Peyer's patch (tissue), 4 donors: ENCODE data around the gene B9D1. TPM values are rescaled to one million over a fixed set of nuclear protein-coding genes. Genes with fewer than 3 reads are reported as not detected.

Source experiments
- DNase-seq, 3 donors: peaks; one replicate each; pipeline ENCODE4 v3.0.0-alpha.2; 2017 to 2019
- H3K27ac ChIP-seq, 4 donors: fragments of 200-600 bp; sonication (generic); one replicate each; pipeline ENCODE4 v1.5.1; 2016 to 2019
- H3K27me3 ChIP-seq, 2 donors: fragments of 200-600 bp; sonication (generic); one replicate each; pipeline ENCODE4 v1.5.1; 2019
- H3K36me3 ChIP-seq, 3 donors: fragments of 200-600 bp; sonication (generic); one replicate each; pipeline ENCODE4 v1.5.1; 2016 to 2019
- H3K4me1 ChIP-seq, 4 donors: fragments of 200-600 bp; sonication (generic); one replicate each; pipeline ENCODE4 v1.5.1; 2016 to 2019
- H3K4me3 ChIP-seq, 4 donors: fragments of 200-600 bp; sonication (generic); 1 replicate in 3 of 4; 2 replicates in 1 of 4; pipeline ENCODE4 v1.5.1; 2016 to 2019; ENCODE audit warnings: mild to moderate bottlenecking in 1 of 4
- H3K9me3 ChIP-seq, 4 donors: fragments of 200-600 bp; sonication (generic); one replicate each; pipeline ENCODE4 v1.5.1; 2016 to 2019; ENCODE audit warnings: mild to moderate bottlenecking in 1 of 4
- CTCF ChIP-seq, 6 experiments: fragments of 450-650 bp in 4 of 6; fragments of 200-600 bp in 2 of 6; sonication (generic) in 1 of 6; IDR thresholded peaks; one replicate each; pipeline ENCODE4 v1.5.1; 2017 to 2019; ENCODE audit warnings: antibody characterized with exemption in 6 of 6, mild to moderate bottlenecking in 3 of 6, moderate library complexity in 1 of 6
- POLR2A ChIP-seq, 2 donors: fragments of 450-650 bp; IDR thresholded peaks; one replicate each; pipeline ENCODE4 v1.5.1; 2017; ENCODE audit warnings: antibody characterized with exemption in 2 of 2, mild to moderate bottlenecking in 2 of 2, moderate library complexity in 2 of 2
- total RNA-seq, 4 donors: library from RNA; depleted of rRNA; stranded (reverse); fragments of >200 nt; gene quantifications; one replicate each; pipeline ENCODE4 v1.1.0, GENCODE V29; 2016

B9D1 gene
- 10 to 100 TPM in 1 of 4 donors, 1 to 10 TPM in 2, not detected in 1; 4.5 to 15.7 (median 5.6) TPM for total RNA-seq

- Histone ChIP-seq H3K4me1 (peaks cover 0 to 9% (median 3%) of the 10 kb centered on the region in 4 donors), H3K27ac (peak within 1 kb of the TSS; percentile 48 to 93 (median 83)), H3K9me3 (no peaks in the 10 kb centered on the region), H3K36me3 (no peaks in the 10 kb centered on the region), H3K4me3 (peak within 1 kb of the TSS; percentile 51 to 76 (median 73)), H3K27me3 (no peaks in the 10 kb centered on the region)
- DNase-seq = peak; percentile 92 to 98 (median 97)
- TF ChIP-seq CTCF (IDR thresholded peaks at IDR 0.05) (peak; percentile 97 to 100 (median 100)), POLR2A (IDR thresholded peaks at IDR 0.05) (peak in 1 of 2 donors; percentile 55)
Observed at GRCh38 chr17:19362277-19363113, at the start of gene B9D1. B9D1 (minus strand) TSS chr17:19362723; CDS start chr17:19362569, 154 bp downstream.

- Histone ChIP-seq H3K4me1 (no peaks in the 10 kb centered on the region), H3K27ac (peak overlapping the region in 1 of 4 donors; percentile 5), H3K27me3 (no peaks in the 10 kb centered on the region), H3K4me3 (peak overlapping the region in 2 of 4 donors; percentile 2 to 32), H3K36me3 (no peaks in the 10 kb centered on the region), H3K9me3 (no peaks in the 10 kb centered on the region)
- no peak for DNase-seq
- TF ChIP-seq CTCF (IDR thresholded peaks at IDR 0.05) = no peak
- no peak for TF ChIP-seq POLR2A (IDR thresholded peaks at IDR 0.05)
Observed at GRCh38 chr17:19411631-19412030, 49.1 kb upstream of the B9D1 start.

GRCh38 chr17:19410875-19411620 is 48.5 kb upstream of the B9D1 start, which contains the start of gene RNF112:
RNF112 (plus strand) TSS chr17:19411232; CDS start chr17:19411409, 177 bp downstream.
- DNase-seq = no peak
- H3K9me3 ChIP-seq = no peaks in the 10 kb centered on the region
- H3K27me3 ChIP-seq = no peaks in the 10 kb centered on the region
- H3K27ac ChIP-seq = peak within 1 kb of the TSS in 1 of 4 donors; percentile 5
- H3K4me1 ChIP-seq = no peaks in the 10 kb centered on the region
- no peaks in the 10 kb centered on the region for H3K36me3 ChIP-seq
- no peak for TF ChIP-seq POLR2A (IDR thresholded peaks at IDR 0.05)
- no peak for TF ChIP-seq CTCF (IDR thresholded peaks at IDR 0.05)
- H3K4me3 ChIP-seq = peak within 1 kb of the TSS; percentile 2 to 32 (median 15)

- DNase-seq = no peak
- H3K36me3 ChIP-seq = no peaks in the 10 kb centered on the region
- no peaks in the 10 kb centered on the region for H3K9me3 ChIP-seq
- H3K4me1 ChIP-seq = no peaks in the 10 kb centered on the region
- no peak overlapping the region for H3K27ac ChIP-seq
- TF ChIP-seq POLR2A (IDR thresholded peaks at IDR 0.05) = no peak
- TF ChIP-seq CTCF (IDR thresholded peaks at IDR 0.05) = no peak
- H3K27me3 ChIP-seq = no peaks in the 10 kb centered on the region
- no peak overlapping the region for H3K4me3 ChIP-seq
Observed at GRCh38 chr17:19410091-19410490, 47.6 kb upstream of the B9D1 start.

GRCh38 chr17:19409509-19409908 is 47.0 kb upstream of the B9D1 start:
- H3K4me3 ChIP-seq = no peak overlapping the region
- DNase-seq = no peak
- TF ChIP-seq CTCF (IDR thresholded peaks at IDR 0.05) (no peak), POLR2A (IDR thresholded peaks at IDR 0.05) (no peak)
- H3K27ac ChIP-seq = no peak overlapping the region
- H3K4me1 ChIP-seq = no peaks in the 10 kb centered on the region
- no peaks in the 10 kb centered on the region for H3K9me3 ChIP-seq
- no peaks in the 10 kb centered on the region for H3K27me3 ChIP-seq
- no peaks in the 10 kb centered on the region for H3K36me3 ChIP-seq
